GM23248 (cell line): Measurements from ENCODE around the gene SMCO1.
"Not testable (repeated sequence)": the region's sequence is repeated elsewhere in the genome, so short reads cannot be mapped to it uniquely, and the experiment has no call there.

ENCODE experiments used
- EZH2 ChIP-seq: fragments of 200-600 bp; sonication (generic); IDR thresholded peaks from 2 replicates; pipeline ENCODE4 v1.6.1; 2018; ENCODE audit warnings: antibody characterized with exemption, mild to moderate bottlenecking; ENCODE audit not compliant: insufficient read depth, poor library complexity, severe bottlenecking
- EZH2phosphoT487 ChIP-seq: fragments of 200-600 bp; sonication (generic); IDR thresholded peaks from 2 replicates; pipeline ENCODE4 v1.6.1; 2018; ENCODE audit warnings: antibody characterized with exemption, moderate library complexity, mild to moderate bottlenecking, low read depth; ENCODE audit not compliant: insufficient read depth

DNA sequence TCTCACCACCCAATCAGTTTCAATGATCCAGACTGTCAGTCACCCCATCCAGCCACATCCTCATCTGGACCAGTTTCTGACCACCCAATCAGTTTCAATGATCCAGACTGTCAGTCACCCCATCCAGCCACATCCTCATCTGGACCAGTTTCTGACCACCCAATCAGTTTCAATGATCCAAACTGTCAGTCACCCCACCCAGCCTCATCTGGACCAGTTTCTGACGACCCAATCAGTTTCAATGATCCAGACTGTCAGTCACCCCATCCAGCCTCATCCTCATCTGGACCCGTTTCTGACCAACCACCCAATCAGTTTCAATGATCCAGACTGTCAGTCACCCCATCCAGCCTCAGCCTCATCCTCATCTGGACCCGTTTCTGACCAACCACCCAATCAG lies 45.0 kb downstream of the SMCO1 start:
- not testable (repeated sequence) for TF ChIP-seq EZH2, EZH2phosphoT487
